ENCODE measurements around the gene NAA38. TPM values are rescaled to one million over a fixed set of nuclear protein-coding genes. Genes with fewer than 3 reads are reported as not detected.

NAA38 gene
- total RNA-seq, 4 donors from 2014 or later: 61.4 to 110 (median 102) TPM

- no peaks in the 10 kb centered on the region for H3K9me3 ChIP-seq
- no peaks in the 10 kb centered on the region for H3K27me3 ChIP-seq
- no peak for TF ChIP-seq POLR2A (IDR thresholded peaks at IDR 0.05; ENCODE audit: low read depth)
- no peak for TF ChIP-seq EP300 (IDR thresholded peaks at IDR 0.05)
- no peak for TF ChIP-seq POLR2AphosphoS5 (IDR thresholded peaks at IDR 0.05)
- no peak for TF ChIP-seq CTCF (IDR thresholded peaks at IDR 0.05)
- no peak for DNase-seq (ENCODE audit: extremely low spot score)
- intact Hi-C loops (cut with DNase I): no loop called here
- H3K27ac ChIP-seq (replicated peaks in 1 of 4): peak overlapping the region; percentile 1 to 95 (median 38)
- H3K4me3 ChIP-seq: no peak overlapping the region
- WGBS: 71% methylated on average over 7 of the region's 7 CpGs
- H3K4me1 ChIP-seq: peaks cover 17 to 54% (median 47%) of the 10 kb centered on the region in 4 donors
- peaks cover 0 to 18% (median 9%) of the 10 kb centered on the region in 4 donors for H3K36me3 ChIP-seq
Observed at GRCh38 chr17:7882068-7882467, 24.7 kb upstream of the NAA38 start.

- Histone ChIP-seq H3K4me3 (no peak overlapping the region), H3K36me3 (peaks cover 0 to 18% (median 9%) of the 10 kb centered on the region in 4 donors), H3K27ac (replicated peaks in 1 of 4) (peak overlapping the region in 3 of 4 donors; percentile 1 to 95 (median 36)), H3K4me1 (peaks cover 11 to 48% (median 41%) of the 10 kb centered on the region in 4 donors), H3K27me3 (no peaks in the 10 kb centered on the region), H3K9me3 (no peaks in the 10 kb centered on the region)
- no peak for DNase-seq (ENCODE audit: extremely low spot score)
- TF ChIP-seq POLR2AphosphoS5 (IDR thresholded peaks at IDR 0.05): no peak
- no peak for TF ChIP-seq CTCF (IDR thresholded peaks at IDR 0.05)
- no peak for TF ChIP-seq POLR2A (IDR thresholded peaks at IDR 0.05; ENCODE audit: low read depth)
- TF ChIP-seq EP300 (IDR thresholded peaks at IDR 0.05): no peak
- intact Hi-C loops (cut with DNase I): loop anchor here (2.0 kb wide), 1 partner anchor 17 kb away; no protein-coding TSS in a partner anchor
- 38% methylated on average over 7 of the region's 7 CpGs for WGBS
Observed at GRCh38 chr17:7881276-7882054, 24.1 kb upstream of the NAA38 start.

GRCh38 chr17:7880076-7880868, 22.9 kb upstream of the NAA38 start:
- H3K27ac ChIP-seq (replicated peaks in 1 of 4): no peak overlapping the region
- H3K4me1 ChIP-seq: peaks cover 3 to 37% (median 30%) of the 10 kb centered on the region in 4 donors
- H3K27me3 ChIP-seq: no peaks in the 10 kb centered on the region
- H3K36me3 ChIP-seq: peaks cover 0 to 23% (median 9%) of the 10 kb centered on the region in 4 donors
- H3K9me3 ChIP-seq: no peaks in the 10 kb centered on the region
- 85% methylated on average over 3 of the region's 3 CpGs for WGBS
- DNase-seq (ENCODE audit: extremely low spot score): no peak
- no peak overlapping the region for H3K4me3 ChIP-seq
- TF ChIP-seq POLR2A (IDR thresholded peaks at IDR 0.05; ENCODE audit: low read depth) (no peak), CTCF (IDR thresholded peaks at IDR 0.05) (no peak), POLR2AphosphoS5 (IDR thresholded peaks at IDR 0.05) (no peak), EP300 (IDR thresholded peaks at IDR 0.05) (no peak)
- intact Hi-C loops (cut with DNase I): loop anchor here (2.0 kb wide), 1 partner anchor 15 kb away; no protein-coding TSS in a partner anchor

GRCh38 chr17:7878234-7878633, 20.9 kb upstream of the NAA38 start:
- H3K4me1 ChIP-seq: peaks cover 0 to 27% (median 19%) of the 10 kb centered on the region in 4 donors
- no peaks in the 10 kb centered on the region for H3K27me3 ChIP-seq
- intact Hi-C loops (cut with DNase I): no loop called here
- WGBS: 93% methylated on average over 7 of the region's 7 CpGs
- H3K36me3 ChIP-seq: peaks cover 0 to 27% (median 9%) of the 10 kb centered on the region in 4 donors
- TF ChIP-seq POLR2A (IDR thresholded peaks at IDR 0.05; ENCODE audit: low read depth): no peak
- TF ChIP-seq CTCF (IDR thresholded peaks at IDR 0.05): no peak
- TF ChIP-seq EP300 (IDR thresholded peaks at IDR 0.05): no peak
- no peak for TF ChIP-seq POLR2AphosphoS5 (IDR thresholded peaks at IDR 0.05)
- DNase-seq (ENCODE audit: extremely low spot score): no peak
- no peak overlapping the region for H3K4me3 ChIP-seq
- H3K9me3 ChIP-seq: no peaks in the 10 kb centered on the region
- H3K27ac ChIP-seq (replicated peaks in 1 of 4): no peak overlapping the region

Measured in esophagus muscularis mucosa (tissue), 4 donors.